Measurements from ENCODE around the gene USP5.
"Not testable (repeated sequence)": the region's sequence is repeated elsewhere in the genome, so short reads cannot be mapped to it uniquely, and the experiment has no call there.

Gene USP5

DNA sequence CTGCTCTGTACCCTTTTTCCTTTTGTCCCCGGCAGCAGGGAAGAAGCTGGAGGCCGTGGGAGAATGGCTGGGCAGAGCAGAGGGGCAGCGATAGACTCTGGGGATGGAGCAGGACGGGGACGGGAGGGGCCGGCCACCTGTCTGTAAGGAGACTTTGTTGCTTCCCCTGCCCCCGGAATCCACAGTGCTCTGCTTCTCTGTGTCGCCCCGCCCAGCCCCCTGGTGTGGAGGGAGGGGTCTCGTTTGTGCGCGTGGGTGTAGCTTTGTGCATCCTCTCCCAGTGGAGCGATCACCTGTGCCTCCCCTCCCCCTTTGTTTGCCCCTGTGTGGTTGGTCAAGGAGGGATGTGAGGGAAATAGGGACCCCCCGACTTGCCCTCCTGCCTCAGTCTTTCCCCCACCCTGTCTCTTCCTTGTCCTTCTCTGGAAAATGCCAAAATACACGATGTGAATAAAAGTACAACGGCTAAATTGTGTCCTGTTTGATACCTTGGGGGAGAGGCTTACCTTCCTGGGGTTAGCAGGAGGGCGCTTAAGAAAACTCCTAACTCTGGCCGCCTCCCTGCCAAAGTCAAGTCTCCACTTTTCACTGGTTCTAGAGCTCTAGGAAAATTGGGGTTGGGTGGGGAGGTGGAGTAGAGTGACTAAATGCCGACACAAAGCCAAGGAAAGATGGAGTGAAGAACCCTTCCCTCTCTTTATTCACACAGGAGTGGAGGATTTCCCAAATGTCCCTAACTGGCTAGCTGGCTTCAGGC, 14.4 kb downstream of the USP5 start:
- peak; percentile 4 for DNase-seq (ENCODE audit: low spot score)

DNA sequence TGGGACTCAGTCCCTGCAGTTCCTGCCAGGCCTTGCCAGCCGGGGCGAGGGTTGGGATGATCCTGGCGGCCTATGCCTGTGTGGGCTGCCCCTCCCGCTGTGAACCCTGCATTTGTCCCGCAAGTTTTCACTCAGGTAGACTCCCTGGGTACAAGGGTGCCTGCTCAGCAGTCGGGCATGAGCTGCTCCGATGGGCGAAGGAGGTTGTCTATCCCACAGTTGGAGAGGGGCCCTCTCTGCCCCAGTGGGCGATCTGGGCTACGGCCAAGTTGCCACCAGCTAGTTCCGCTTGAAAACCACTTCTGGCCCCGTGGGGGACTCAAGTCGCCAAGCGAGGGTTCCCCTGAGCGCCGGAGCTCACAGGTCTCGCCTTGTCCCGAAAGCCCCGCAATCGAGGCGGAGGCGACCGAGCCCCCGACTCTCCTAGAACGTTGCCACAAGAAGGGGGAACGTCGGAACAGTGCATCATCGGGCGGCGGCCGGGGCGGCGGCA, 15.0 kb downstream of the USP5 start:
- no peak for DNase-seq (ENCODE audit: low spot score)

DNA sequence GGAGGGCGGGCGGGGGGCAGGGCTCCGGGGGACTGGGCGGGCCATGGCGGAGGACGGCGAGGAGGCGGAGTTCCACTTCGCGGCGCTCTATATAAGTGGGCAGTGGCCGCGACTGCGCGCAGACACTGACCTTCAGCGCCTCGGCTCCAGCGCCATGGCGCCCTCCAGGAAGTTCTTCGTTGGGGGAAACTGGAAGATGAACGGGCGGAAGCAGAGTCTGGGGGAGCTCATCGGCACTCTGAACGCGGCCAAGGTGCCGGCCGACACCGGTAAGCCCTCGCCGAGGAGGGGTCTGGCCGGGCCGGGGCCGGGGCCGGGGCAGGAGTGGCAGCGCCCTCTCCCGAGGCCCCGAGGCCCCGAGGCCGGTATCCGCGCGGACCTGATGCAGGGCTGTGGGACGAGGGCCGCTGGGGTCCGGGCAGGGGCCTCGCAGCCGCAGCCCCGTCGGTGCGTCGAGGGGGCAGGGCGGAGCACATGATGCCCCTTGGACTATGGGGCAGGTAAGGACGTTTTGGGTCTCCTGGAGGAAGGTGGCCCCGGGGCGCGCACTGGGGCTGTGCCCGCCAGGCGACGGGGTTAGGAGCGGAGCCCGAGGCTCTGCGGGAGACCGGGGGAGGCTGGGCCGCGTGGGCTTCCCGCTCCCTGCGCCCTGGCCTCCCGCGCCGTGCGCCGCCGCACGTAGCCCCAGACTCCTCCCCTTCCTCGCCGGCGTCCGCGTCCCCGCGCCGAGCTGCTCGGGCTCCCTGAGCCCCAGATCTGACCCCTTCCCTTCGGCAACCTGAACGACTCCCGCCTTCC, 15.7 kb downstream of the USP5 start, which contains the start of gene TPI1:
TSS of gene TPI1 (plus strand) at position 119 of the 798 bp plus-strand sequence. CDS start at position 155, 36 bp downstream.
- DNase-seq (ENCODE audit: low spot score) = peak; percentile 91

DNA sequence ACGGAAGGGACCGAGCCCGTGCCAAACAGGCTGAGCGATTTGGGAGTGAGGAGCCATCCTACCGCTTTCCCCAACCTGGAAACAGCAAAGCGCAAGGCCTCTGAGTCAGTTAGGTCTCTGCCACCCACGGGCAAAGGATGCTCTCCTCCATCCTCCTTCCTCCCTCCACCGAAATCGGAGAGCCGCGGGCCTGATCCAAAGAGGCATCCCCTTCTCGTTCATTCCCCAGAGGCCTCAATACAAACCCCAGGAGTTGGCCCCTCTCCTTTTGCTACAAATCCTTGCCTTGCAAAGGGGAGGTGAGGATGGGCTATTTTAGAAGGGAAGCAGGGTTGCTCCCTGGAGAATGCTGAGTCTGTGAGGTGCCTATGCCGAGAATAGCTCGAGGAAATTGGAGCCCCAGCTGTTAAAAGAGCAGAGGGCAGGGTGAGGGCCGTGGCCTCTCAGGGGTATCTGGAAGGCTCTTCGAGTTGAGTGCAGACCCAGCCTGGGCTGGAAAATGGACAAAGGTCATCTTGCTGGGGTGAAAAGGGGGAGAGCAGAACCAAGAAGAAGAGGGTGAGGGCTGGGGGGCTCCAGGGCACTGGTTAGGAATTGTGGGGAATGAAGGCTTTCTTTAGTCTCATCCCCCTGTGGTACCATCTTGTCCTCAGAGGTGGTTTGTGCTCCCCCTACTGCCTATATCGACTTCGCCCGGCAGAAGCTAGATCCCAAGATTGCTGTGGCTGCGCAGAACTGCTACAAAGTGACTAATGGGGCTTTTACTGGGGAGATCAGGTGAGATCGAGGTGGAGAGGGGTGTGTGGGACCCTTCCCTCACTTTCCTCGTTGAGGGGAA, 16.5 kb downstream of the USP5 start:
- DNase-seq (ENCODE audit: low spot score) = peak; percentile 24

DNA sequence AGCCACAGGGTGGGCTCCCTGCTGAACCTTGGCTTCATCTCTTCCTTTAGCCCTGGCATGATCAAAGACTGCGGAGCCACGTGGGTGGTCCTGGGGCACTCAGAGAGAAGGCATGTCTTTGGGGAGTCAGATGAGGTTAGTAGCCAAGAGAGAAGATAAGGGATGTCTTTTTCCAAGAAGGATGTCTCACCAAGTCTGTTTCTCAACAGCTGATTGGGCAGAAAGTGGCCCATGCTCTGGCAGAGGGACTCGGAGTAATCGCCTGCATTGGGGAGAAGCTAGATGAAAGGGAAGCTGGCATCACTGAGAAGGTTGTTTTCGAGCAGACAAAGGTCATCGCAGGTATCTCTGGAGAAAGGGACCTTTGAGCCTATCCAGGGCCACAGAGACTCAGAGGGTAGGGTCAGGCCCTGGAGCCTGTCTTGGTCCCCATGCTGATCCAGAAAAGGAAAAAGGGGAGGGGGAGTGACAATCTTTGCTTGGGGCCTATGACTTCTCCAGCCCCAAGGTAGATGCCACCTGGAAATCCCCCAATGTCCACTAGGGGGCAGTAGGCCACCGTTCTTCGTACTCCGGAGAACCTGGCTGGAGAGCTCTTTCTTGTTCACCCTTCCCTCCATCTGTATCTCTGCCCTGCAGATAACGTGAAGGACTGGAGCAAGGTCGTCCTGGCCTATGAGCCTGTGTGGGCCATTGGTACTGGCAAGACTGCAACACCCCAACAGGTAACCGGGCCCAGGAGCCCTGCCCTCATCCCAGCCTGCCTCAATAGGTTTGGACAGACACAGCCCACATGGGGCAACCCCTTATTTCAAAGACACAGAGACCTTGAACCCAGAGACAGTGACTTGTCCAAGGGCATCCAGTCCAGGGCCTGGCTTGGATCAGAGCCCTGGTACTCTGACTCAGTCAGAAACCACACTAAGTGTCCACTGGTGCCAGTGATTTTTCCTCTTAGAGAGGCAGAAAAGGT, 17.4 kb downstream of the USP5 start:
- peak; percentile 78 for DNase-seq (ENCODE audit: low spot score)

DNA sequence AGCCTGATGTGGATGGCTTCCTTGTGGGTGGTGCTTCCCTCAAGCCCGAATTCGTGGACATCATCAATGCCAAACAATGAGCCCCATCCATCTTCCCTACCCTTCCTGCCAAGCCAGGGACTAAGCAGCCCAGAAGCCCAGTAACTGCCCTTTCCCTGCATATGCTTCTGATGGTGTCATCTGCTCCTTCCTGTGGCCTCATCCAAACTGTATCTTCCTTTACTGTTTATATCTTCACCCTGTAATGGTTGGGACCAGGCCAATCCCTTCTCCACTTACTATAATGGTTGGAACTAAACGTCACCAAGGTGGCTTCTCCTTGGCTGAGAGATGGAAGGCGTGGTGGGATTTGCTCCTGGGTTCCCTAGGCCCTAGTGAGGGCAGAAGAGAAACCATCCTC, 18.4 kb downstream of the USP5 start:
- not testable (repeated sequence) for DNase-seq (ENCODE audit: low spot score)

DNA sequence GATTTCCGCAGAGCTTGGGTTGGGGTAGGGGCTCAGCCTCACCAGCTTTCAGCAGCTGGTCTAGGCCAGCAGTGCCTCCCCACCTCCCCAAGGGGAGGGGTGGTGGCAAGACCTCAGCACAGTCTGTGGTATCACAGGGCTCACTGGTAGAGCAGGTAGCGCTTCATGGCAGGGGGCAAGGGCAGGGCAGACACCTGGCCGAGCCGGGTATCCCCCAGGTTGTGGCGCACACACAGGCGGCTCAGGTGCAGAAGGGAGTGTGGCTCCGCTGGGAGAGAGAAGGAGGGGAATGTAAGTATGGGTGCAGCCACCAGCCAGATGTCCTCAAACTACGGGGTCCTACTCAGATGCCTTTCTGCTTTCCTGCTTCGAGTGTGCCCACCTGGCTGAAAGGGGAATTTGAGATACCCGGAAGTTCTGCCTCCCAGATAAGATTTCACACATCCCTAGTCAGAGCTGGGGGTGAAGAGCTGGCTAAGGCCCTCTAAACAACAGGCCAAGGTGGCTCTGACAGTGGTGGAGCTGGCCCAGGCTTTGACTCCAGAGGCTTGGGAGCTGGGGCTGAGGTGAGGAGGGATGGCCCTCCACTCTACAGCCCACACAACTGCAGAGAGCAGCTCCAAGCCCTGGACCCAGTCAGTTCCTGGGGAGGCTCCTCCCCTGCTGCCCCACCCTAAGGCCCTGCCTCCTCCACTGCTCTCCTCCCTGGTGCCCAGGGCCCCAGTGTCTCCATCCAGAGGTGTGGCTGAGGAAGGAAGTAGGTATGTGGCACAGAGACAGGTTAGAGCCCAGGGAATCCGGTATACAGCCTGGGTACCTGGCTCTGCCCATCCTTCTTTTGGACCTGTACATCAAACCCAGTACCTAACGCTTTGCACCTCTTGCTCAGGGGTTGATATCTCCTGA, 19.4 kb downstream of the USP5 start:
- DNase-seq (ENCODE audit: low spot score) = peak; percentile 5

DNA sequence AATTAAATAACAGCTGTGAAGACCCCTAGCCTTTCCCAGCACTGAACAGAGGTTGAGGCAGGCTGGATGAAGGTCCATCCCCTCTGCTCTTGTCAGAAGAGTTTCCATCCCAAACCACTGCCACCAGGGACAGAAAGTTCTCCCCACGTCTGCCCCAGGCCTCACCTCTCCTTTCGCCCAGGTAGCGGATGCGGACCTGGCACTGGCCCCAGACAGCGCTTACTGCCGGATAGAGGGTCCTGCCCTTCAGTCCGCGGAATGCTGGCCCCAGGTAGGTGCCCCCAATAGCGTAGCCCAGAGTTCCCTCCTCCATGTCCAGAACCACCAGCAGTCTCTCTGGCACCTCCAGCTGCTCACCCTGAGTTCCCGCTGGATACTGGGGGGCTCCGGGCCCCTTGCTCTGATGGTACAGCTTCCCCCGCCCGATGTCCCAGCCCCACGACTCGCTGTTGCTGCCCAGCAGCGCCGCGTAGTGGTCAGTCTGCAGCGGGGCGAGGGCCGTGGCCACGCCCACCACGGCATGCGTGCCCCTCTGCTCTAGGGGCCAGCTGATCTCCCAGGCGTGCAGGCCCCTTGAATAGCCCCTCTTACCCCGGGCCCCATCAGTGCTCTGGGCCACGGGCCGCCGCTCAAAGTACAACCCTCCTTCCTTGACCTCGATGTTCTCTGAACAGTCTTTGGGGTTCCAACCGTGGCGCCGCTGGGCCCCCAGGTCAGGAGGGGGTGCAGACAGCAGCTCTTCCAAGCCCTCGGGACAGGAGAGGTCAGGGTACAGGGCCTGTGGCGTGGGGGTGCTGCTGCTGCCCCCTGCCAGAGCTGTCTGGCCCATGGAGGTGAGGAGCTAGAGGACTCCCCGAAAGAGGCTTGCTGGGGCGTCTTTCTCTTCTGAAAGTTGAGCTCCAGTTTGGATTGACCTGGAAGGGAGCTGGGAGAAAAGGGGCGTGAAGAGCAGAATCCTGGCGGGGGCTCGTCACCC, 20.4 kb downstream of the USP5 start:
- peak; percentile 92 for DNase-seq (ENCODE audit: low spot score)

DNA sequence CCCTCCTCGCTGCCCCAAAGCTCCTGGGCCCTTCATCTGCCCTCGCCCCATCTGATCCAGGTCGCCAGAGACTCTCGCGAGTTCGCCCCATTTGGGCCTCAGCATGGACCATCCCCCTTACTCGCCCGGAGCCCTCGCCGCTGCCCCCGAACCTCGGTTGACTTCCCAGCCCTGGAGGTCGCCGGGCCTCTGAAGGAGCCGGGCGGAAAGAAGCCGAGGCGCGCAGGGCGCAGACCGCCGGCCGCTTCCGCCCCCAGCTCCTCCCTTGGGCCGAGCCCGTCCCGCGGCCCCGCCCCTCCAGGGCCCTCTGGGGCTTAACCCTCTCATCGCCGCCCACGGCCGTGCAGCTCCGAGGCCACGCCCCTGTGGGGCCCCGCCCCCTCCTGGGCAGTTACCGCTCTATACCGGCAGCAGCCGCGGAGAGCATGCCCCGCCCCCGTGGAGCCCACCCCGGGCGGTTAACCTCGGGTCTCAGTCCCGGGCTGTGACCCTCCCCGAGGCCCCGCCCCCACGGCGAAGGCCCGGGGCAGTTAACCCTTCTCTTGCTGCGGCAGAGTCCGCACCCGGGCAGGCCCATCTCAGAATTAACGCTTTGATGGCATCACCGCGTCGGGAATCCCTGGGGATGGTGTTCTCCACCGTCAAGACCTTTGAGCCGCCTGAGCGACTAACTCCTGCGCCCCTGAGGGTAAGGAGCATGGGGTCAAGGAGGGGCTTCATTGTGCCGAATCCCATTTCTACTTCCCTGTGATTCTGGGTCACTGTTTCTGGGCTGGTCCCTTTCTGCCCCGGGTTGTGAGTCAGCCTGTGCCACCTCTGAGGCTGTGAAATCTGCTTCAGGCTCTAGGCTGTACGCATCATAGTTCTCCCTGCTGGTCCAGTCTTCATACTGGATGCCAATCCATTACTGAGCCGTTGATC, 21.4 kb downstream of the USP5 start, which contains the start of gene SPSB2:
TSS of gene SPSB2 (minus strand) at position 210 of the 921 bp plus-strand sequence. CDS start 402 bp downstream, outside the sequence.
- peak; percentile 95 for DNase-seq (ENCODE audit: low spot score)

DNA sequence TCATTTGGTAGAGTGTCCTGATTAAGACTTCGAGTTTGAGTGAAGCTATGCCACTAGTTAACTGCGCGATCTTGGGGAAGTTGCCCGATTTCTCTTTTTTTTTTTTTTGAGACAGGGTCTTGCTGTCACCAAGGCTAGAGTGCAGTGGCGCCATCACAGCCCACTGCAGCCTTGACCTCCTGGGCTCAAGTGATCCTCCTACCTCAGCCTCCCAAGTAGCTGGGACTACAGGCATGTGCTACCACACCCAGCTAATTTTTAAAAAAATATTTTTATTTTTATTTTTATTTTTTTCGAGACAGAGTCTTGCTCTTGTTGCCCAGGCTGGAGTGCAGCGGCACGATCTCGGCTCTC, 22.0 kb downstream of the USP5 start:
- not testable (repeated sequence) for DNase-seq (ENCODE audit: low spot score)

DNA sequence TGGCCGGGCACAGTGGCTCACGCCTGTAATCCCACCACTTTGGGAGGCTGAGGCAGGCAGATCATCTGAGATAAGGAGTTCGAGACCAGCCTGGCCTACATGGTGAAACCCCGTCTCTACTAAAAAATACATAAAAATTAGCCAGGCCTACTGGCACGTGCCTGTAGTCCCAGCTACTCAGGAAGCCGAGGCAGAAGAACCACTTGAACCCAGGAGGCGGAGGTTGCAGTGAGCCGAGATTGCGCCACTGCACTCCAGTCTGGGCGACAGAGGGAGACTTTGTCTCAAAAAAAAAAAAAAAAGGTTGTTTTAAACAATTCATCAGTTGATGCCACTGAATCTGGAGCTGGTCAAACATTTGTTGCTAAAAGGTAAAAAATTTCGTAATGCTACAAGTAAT, 27.9 kb downstream of the USP5 start:
- DNase-seq (ENCODE audit: low spot score) = not testable (repeated sequence)

DNA sequence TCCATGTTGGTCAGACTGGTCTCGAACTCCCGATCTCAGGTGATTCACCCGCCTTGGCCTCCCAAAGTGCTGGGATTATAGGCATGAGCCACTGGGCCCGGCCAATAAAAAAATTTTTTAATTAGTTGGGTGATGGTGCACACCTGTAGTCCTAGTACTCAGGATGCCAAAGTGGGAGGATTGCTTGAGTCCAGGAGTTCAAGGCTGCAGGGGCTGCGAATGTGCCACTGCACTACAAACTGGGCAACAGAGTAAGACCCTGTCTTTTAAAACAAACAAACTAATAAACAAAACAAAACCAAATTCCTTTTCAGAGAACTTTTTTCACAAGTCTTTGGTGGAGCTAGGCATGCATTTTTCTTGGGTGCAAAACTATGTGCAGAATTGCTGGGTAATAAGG, 31.3 kb downstream of the USP5 start:
- DNase-seq (ENCODE audit: low spot score) = no peak

DNA sequence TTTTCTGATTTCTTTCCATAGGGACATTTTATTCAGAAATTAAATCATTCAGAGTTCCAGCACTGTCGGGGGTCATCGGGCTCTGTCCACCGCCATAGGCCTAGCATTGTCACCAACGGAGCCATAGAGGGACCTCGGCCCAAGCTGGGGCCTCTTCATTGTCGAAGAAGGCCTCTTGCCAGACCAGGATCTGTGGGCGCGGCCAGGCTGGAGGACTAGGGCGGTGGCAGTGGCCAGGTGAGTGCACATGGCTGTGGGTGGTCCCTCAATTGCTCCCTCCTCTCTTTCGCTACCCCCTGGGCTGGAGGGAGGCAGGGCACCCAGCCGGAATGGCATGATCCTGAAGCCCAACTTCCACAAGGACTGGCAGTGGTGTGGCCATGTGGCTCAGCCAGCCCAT, 31.7 kb downstream of the USP5 start:
- no peak for DNase-seq (ENCODE audit: low spot score)

DNA sequence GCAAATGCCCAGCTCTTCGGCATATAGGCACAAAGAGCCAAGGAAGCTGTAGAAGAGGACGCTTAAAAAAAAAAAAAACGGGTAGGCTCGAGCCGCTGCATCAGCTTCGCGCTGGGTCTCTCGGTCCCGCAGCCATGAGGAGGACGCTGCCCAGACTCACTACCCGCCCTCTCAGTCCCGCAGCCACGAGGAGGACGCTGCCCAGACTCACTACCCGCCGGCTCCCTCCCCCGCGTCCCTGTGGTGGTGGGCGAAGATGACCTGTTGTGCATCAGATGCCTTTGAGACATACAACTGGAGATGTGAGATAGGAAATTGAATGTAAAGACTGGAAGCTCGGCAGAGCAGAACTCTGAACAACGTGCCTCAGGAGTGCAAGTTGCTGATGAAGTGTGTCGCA, 32.6 kb downstream of the USP5 start:
- DNase-seq (ENCODE audit: low spot score) = no peak

DNA sequence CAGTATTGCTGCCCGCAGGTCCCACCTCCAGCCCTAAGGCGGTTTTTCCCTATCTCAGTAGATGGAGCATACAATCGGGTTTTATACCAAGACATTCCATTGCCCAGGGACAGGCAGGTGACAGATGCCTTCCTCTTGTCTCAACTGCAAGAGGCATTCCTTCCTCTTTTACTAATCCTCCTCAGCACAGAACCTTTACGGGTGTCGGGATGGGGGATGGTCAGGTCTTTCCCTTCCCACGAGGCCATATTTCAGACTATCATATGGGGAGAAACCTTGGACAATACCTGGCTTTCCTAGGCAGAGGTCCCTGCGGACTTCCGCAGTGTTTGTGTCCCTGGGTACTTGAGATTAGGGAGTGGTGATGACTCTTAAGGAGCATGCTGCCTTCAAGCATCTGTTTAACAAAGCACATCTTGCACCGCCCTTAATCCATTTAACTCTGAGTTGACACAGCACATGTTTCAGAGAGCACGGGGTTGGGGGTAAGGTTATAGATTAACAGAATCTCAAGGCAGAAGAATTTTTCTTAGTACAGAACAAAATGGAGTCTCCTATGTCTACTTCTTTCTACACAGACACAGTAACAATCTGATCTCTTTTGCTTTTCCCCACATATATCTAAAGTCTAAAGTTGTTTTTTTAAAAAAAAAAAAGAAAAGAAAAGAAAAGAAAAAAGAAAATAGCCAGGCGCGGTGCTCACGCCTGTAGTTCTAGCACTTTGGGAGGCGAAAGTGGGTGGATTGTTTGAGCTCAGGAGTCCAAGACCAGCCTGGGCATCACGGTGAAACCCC, 34.5 kb downstream of the USP5 start:
- not testable (repeated sequence) for DNase-seq (ENCODE audit: low spot score)

DNA sequence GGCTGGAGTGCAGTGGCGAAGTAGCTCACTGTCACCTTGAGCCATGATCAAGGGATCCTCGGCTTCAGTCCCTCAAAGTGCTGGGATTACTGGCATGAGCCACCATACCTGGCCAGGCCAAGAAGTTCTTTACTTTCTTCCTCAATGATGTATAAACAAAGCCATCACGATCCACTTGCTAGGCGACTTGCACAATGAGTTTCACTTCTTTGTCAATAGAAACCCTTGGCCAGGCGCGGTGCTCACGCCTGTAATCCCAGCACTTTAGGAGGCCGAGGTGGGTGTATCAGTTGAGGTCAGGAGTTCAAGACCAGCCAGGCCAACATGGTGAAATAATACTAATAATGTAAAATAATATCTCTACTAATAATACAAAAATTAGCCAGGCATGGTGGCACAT, 35.5 kb downstream of the USP5 start:
- DNase-seq (ENCODE audit: low spot score) = no peak

DNA sequence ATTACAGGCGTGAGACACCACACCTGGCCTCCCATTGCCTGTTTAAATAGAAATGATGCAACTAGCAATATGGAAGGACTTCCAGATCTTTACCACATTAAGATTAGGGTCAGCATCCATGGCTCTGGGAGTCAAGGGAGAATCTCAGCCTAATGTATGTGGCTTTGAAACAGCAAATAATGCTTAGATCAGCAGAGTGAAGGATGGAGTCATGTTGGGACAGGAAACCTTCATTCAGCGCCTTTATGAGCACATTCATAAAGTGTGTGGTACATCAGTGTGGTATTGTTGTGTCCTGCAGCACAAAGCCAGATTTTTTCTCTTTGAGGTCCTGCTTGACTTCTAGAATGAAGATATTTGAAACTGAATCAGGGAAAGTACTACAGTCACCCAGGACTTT, 36.4 kb downstream of the USP5 start:
- no peak for DNase-seq (ENCODE audit: low spot score)

All from Ammon's horn (tissue), 1 donor.